Measurements from ENCODE around the gene TREM1.

The TREM1 gene

DNA sequence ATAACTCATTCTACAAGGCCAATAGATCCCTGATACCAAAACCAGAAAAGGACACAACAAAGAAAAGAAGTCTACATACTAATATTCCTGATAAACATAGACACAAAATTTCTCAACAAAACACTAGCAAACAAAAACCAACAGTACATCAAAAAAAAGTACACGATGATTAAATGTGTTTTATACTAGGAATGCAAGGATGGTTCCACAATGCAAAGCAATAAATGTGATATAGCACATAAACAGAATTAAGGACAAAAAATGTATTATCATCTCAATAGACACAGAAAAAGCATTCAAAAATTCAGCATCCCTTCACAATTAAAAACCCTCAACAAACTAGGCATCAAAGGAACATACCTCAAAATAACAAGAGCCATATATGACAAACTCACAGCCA is 23.2 kb downstream of the TREM1 start:
- no peak for DNase-seq (ENCODE audit: low read depth)
- no peak overlapping the region for H3K4me3 ChIP-seq (ENCODE audit: low read depth, low read length)
- no peak for TF ChIP-seq CTCF (IDR thresholded peaks at IDR 0.05; ENCODE audit: insufficient read depth, low read depth, low read length, missing control alignments)

- TF ChIP-seq CTCF (IDR thresholded peaks at IDR 0.05; ENCODE audit: insufficient read depth, low read depth, low read length, missing control alignments) = no peak
- no peak for DNase-seq (ENCODE audit: low read depth)
- no peak overlapping the region for H3K4me3 ChIP-seq (ENCODE audit: low read depth, low read length)
These were observed 24.1 kb downstream of the TREM1 start for GRCh38 chr6:41262401-41262800.

DNA sequence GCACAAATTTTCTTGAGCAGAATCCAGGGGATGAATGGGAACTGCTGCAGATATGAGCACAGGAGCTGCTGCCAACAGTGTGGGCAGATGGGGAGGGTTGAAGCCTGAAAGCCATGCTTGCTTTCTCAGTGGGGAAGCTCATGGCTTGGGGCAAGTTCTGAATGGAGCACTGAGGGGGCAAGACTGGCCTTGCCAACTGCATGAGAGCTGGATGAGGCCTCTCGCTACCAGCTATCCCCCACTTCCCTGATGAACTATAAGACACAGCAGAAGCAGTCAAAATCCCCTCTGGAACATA is 28.3 kb downstream of the TREM1 start:
- DNase-seq (ENCODE audit: low read depth) = no peak
- no peak for TF ChIP-seq CTCF (IDR thresholded peaks at IDR 0.05; ENCODE audit: insufficient read depth, low read depth, low read length, missing control alignments)
- H3K4me3 ChIP-seq (ENCODE audit: low read depth, low read length) = no peak overlapping the region

- no peak for TF ChIP-seq CTCF (IDR thresholded peaks at IDR 0.05; ENCODE audit: insufficient read depth, low read depth, low read length, missing control alignments)
- no peak overlapping the region for H3K4me3 ChIP-seq (ENCODE audit: low read depth, low read length)
- no peak for DNase-seq (ENCODE audit: low read depth)
These were observed 28.9 kb downstream of the TREM1 start for GRCh38 chr6:41257369-41258195.

DNA sequence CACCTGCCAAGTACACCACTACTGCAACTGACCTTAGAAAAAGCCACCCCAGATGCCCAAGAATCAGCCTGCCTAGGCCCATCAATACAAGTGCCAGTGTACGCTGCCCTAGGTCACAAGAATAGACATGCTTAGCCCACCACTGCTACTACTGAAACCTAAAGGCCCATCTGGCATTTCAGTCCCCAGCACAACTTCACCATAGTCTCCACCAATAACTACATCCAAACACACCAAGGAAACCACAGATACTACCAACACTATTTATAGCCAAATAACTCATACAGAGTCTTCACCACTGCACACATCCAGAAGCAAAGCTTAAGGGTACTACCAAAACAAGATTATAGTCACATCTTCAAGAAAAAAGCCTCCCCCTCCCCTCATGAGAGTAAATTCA is 30.1 kb downstream of the TREM1 start:
- no peak overlapping the region for H3K4me3 ChIP-seq (ENCODE audit: low read depth, low read length)

DNA sequence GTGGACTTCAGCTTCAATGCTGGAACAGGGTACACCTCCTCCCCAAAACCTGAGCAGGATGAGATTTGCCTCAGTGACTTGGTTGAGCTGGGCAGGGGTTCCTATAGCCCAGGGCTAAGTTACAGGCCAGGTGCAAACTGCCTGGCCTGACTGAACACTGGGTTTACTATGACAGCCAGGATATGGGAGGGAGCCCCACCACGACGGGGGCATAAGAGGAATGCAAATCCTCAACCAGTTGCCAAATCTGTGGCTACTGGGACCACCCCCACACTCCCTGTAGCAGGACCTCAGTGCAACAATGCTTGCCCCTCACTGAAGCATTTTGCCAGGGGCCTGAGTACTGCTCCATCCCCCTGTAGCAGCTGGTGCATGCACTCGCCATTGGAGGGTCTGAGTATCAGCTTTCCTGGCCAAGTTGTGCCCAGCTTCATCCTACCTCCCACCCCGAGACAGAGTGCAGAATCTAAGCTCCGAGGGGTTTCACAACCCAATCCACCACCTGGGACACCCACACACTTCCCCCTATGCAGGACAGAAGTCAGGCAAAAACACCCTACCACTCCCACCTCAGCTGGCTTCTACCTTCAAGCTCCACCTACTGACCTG is 30.7 kb downstream of the TREM1 start:
- H3K4me3 ChIP-seq (ENCODE audit: low read depth, low read length) = no peak overlapping the region
- DNase-seq (ENCODE audit: low read depth) = peak; percentile 25
- no peak for TF ChIP-seq CTCF (IDR thresholded peaks at IDR 0.05; ENCODE audit: insufficient read depth, low read depth, low read length, missing control alignments)

More for the DNA sequence above, 30.1 kb downstream of the TREM1 start:
- no peak for TF ChIP-seq CTCF (IDR thresholded peaks at IDR 0.05; ENCODE audit: insufficient read depth, low read depth, low read length, missing control alignments)
- peak; percentile 77 for DNase-seq (ENCODE audit: low read depth)

Data from GM12865 (cell line).